Sigmoid colon (tissue), 7 donors: ENCODE measurements around the gene SCAPER. TPM values are rescaled to one million over a fixed set of nuclear protein-coding genes. Genes with fewer than 3 reads are reported as not detected.

Experiments used
- DNase-seq: peaks from one replicate; pipeline ENCODE4 v3.0.0-alpha.2; 2019
- H3K27ac ChIP-seq, 4 donors: fragments of 200-600 bp; sonication (generic); one replicate each; pipeline ENCODE4 v1.5.1; 2016 to 2019; ENCODE audit warnings: mild to moderate bottlenecking in 1 of 4
- H3K27me3 ChIP-seq, 3 donors: fragments of 200-600 bp; sonication (generic); one replicate each; pipeline ENCODE4 v1.5.1; 2019; ENCODE audit warnings: mild to moderate bottlenecking in 1 of 3
- H3K36me3 ChIP-seq, 4 donors: fragments of 200-600 bp; sonication (generic); one replicate each; pipeline ENCODE4 v1.5.1; 2016 to 2019
- H3K4me1 ChIP-seq, 4 donors: fragments of 200-600 bp; sonication (generic); one replicate each; pipeline ENCODE4 v1.5.1; 2017 to 2019
- H3K4me3 ChIP-seq, 4 donors: fragments of 200-600 bp; sonication (generic); one replicate each; pipeline ENCODE4 v1.5.1; 2017 to 2019; ENCODE audit warnings: mild to moderate bottlenecking in 2 of 4, moderate library complexity in 1 of 4
- H3K9me3 ChIP-seq, 4 donors: fragments of 200-600 bp in 3 of 4; sonication (generic) in 3 of 4; one replicate each; pipeline versions ENCODE4 v1.5.1 to v1.6.1; 2013 to 2019
- CTCF ChIP-seq, 4 experiments: fragments of 450-650 bp in 3 of 4; fragments of 200-600 bp in 1 of 4; IDR thresholded peaks; one replicate each; pipeline ENCODE4 v1.5.1; 2016 to 2019; ENCODE audit warnings: antibody characterized with exemption in 4 of 4, mild to moderate bottlenecking in 3 of 4, moderate library complexity in 2 of 4
- EP300 ChIP-seq, 4 donors: sonication (generic); formaldehyde crosslinking; IDR thresholded peaks; one replicate each; pipeline ENCODE4 v1.6.1; 2017; ENCODE audit warnings: antibody characterized with exemption in 4 of 4
- POLR2A ChIP-seq, 2 donors: fragments of 450-650 bp; IDR thresholded peaks; one replicate each; pipeline ENCODE4 v1.6.1; 2016; ENCODE audit warnings: antibody characterized with exemption in 2 of 2, mild to moderate bottlenecking in 2 of 2, moderate library complexity in 2 of 2
- POLR2AphosphoS5 ChIP-seq, 4 donors: sonication (generic); formaldehyde crosslinking; IDR thresholded peaks; one replicate each; pipeline ENCODE4 v1.6.1; 2017; ENCODE audit warnings: antibody characterized with exemption in 4 of 4
- WGBS, 2 donors: extraction: QIAGEN DNeasy Blood & Tissue Kit; methylation state at CpG; one replicate each; pipeline ENCODE4 v1.1.7; 2013; 5-methylcytosine and 5-hydroxymethylcytosine counted together
- intact Hi-C: fragments of 100-400 bp; cut with DNase I; formaldehyde crosslinking; loops from one replicate; pipeline ENCODE4 v1.15.1; 2023
- polyA plus RNA-seq, 3 donors: library from polyadenylated mRNA; stranded (reverse); fragments of 200-250 nt; gene quantifications; one replicate each; pipeline ENCODE4 v1.2.3, GENCODE V29; 2013
- total RNA-seq, 4 donors: library from RNA; depleted of rRNA; stranded (reverse); fragments of >200 nt; gene quantifications; one replicate each; pipeline ENCODE4 v1.1.0, GENCODE V29; 2016
- donor health status: healthy with polysubstance abuse.
- donor health status: Bipolar disorder and iron deficiency.
- donor health status: healthy.

The SCAPER gene
- total and polyA plus RNA-seq, 7 donors, result 5.3 to 40.7 (median 22.5) TPM

GRCh38 chr15:76846782-76847181, 58.4 kb downstream of the SCAPER start:
- WGBS, 2 donors, result 88 to 96% methylated on average over 1 of the region's 1 CpG
- Histone ChIP-seq H3K36me3 (peaks cover 0 to 2% (median 0%) of the 10 kb centered on the region in 4 donors), H3K9me3 (peaks cover 0 to 2% (median under 1%) of the 10 kb centered on the region in 4 donors), H3K27ac (no peak overlapping the region), H3K4me3 (no peak overlapping the region), H3K4me1 (no peaks in the 10 kb centered on the region), H3K27me3 (no peaks in the 10 kb centered on the region)
- TF ChIP-seq POLR2AphosphoS5 (IDR thresholded peaks at IDR 0.05) (no peak), EP300 (IDR thresholded peaks at IDR 0.05) (no peak), POLR2A (IDR thresholded peaks at IDR 0.05) (no peak), CTCF (IDR thresholded peaks at IDR 0.05) (no peak)
- DNase-seq, result no peak
- intact Hi-C loops, result no loop called here

- H3K9me3 ChIP-seq, result no peaks in the 10 kb centered on the region
- H3K4me3 ChIP-seq, result no peak overlapping the region
- H3K36me3 ChIP-seq, result peaks cover 0 to 10% (median 0%) of the 10 kb centered on the region in 4 donors
- 86 to 90% methylated on average over 3 of the region's 3 CpGs for WGBS, 2 donors
- DNase-seq, result no peak
- intact Hi-C loops, result no loop called here
- H3K27me3 ChIP-seq, result no peaks in the 10 kb centered on the region
- no peak overlapping the region for H3K27ac ChIP-seq
- H3K4me1 ChIP-seq, result no peaks in the 10 kb centered on the region
- TF ChIP-seq POLR2AphosphoS5 (IDR thresholded peaks at IDR 0.05), result no peak
- no peak for TF ChIP-seq EP300 (IDR thresholded peaks at IDR 0.05)
- no peak for TF ChIP-seq POLR2A (IDR thresholded peaks at IDR 0.05)
- no peak for TF ChIP-seq CTCF (IDR thresholded peaks at IDR 0.05)
Measured at GRCh38 chr15:76844096-76844495, 61.0 kb downstream of the SCAPER start.

DNA sequence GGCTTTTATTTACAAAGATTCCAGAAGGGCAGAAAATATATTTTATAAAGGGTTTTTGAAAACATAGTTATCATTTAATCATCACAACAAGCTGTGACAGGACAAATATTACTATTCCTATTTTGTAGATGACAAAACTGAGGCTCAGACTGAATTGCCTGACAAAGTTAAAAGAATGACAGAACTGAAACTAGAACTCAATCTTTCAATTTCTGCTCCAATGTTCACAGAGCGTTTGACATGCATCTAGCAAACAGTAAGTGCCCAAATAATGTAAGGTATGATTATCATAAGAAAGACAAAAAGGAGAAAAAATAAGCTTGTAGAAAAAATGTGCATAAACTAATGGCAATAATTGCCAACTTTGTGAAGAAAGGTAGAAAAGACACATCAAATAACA, 61.9 kb downstream of the SCAPER start:
- DNase-seq, result no peak
- Histone ChIP-seq H3K36me3 (peaks cover 0 to 10% (median 0%) of the 10 kb centered on the region in 4 donors), H3K27me3 (no peaks in the 10 kb centered on the region), H3K4me3 (no peak overlapping the region), H3K9me3 (no peaks in the 10 kb centered on the region), H3K4me1 (no peaks in the 10 kb centered on the region), H3K27ac (no peak overlapping the region)
- 40 to 60% methylated on average over 1 of the region's 1 CpG for WGBS, 2 donors
- intact Hi-C loops, result no loop called here
- TF ChIP-seq POLR2AphosphoS5 (IDR thresholded peaks at IDR 0.05), result no peak
- TF ChIP-seq CTCF (IDR thresholded peaks at IDR 0.05), result no peak
- TF ChIP-seq EP300 (IDR thresholded peaks at IDR 0.05), result no peak
- TF ChIP-seq POLR2A (IDR thresholded peaks at IDR 0.05), result no peak

DNA sequence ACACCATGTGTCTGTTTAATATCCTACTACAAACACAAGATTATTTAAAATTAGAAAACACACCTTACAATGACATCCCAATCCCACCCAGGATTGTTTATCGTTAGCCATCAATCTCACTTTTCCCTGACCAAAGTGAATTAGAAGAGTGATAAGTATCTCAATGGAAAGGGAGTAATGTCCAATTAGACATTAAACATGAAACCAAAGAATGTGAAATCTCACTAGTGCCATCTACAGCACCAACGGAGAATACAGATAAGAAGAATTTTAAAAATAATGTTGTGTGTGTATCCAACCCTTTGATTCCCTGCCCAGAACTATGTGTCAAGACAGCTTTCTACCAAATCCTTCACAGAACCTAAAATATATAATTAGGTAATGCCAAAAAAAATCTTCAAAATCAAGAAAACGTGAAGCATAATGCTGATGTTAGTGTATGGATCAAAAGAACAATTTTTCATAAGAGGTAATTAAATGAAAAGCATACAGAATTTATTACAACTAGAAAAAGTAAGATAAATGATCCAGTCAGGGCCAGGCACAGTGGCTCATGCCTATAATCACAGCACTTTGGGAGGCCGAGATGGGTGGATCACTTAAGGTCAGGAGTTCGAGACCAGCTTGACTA, 64.2 kb downstream of the SCAPER start:
- no peaks in the 10 kb centered on the region for H3K4me1 ChIP-seq
- no peaks in the 10 kb centered on the region for H3K27me3 ChIP-seq
- 55 to 72% methylated on average over 5 of the region's 5 CpGs for WGBS, 2 donors
- peaks cover 0 to 10% (median 0%) of the 10 kb centered on the region in 4 donors for H3K36me3 ChIP-seq
- no peak for DNase-seq
- intact Hi-C loops, result no loop called here
- no peak overlapping the region for H3K27ac ChIP-seq
- H3K4me3 ChIP-seq, result no peak overlapping the region
- TF ChIP-seq POLR2AphosphoS5 (IDR thresholded peaks at IDR 0.05) (peak in 1 of 4 donors; percentile 26), POLR2A (IDR thresholded peaks at IDR 0.05) (no peak), EP300 (IDR thresholded peaks at IDR 0.05) (no peak), CTCF (IDR thresholded peaks at IDR 0.05) (peak in 3 of 4 experiments; percentile 7 to 35 (median 14))
- H3K9me3 ChIP-seq, result no peaks in the 10 kb centered on the region

- DNase-seq, result no peak
- intact Hi-C loops, result no loop called here
- no peaks in the 10 kb centered on the region for H3K4me1 ChIP-seq
- H3K27ac ChIP-seq, result no peak overlapping the region
- 83% methylated on average over 3 of the region's 3 CpGs for WGBS, 2 donors
- H3K27me3 ChIP-seq, result no peaks in the 10 kb centered on the region
- no peaks in the 10 kb centered on the region for H3K9me3 ChIP-seq
- TF ChIP-seq POLR2A (IDR thresholded peaks at IDR 0.05) (no peak), EP300 (IDR thresholded peaks at IDR 0.05) (no peak), POLR2AphosphoS5 (IDR thresholded peaks at IDR 0.05) (no peak), CTCF (IDR thresholded peaks at IDR 0.05) (no peak)
- no peak overlapping the region for H3K4me3 ChIP-seq
- peaks cover 0 to 10% (median 0%) of the 10 kb centered on the region in 4 donors for H3K36me3 ChIP-seq
Measured at GRCh38 chr15:76839173-76839572, 66.0 kb downstream of the SCAPER start.
